SU-DHL-6 (cell line): ENCODE data around the gene SCIMP.

Experiments used
- H2AFZ ChIP-seq: fragments of 200-600 bp; sonication (generic); 2 replicates; pipeline ENCODE4 v1.6.1; 2014; ENCODE audit warnings: low read depth, mild to moderate bottlenecking, moderate library complexity, mixed read lengths, antibody characterized with exemption, low read length; ENCODE audit not compliant: severe bottlenecking
- H3F3A ChIP-seq: fragments of 200-600 bp; shearing (Covaris generic); 2 replicates; pipeline ENCODE4 v1.6.0; 2016; ENCODE audit warnings: antibody characterized with exemption, mild to moderate bottlenecking; ENCODE audit not compliant: insufficient read depth
- H3K27ac ChIP-seq: fragments of 200-600 bp; sonication (generic); 2 replicates; pipeline ENCODE4 v1.5.1; 2016; ENCODE audit warnings: low read depth, mild to moderate bottlenecking, low read length, moderate library complexity, mixed read lengths
- H3K27me3 ChIP-seq: fragments of 200-600 bp; sonication (generic), shearing (Covaris generic); 2 replicates; pipeline ENCODE4 v1.6.0; 2014; ENCODE audit warnings: mild to moderate bottlenecking, low read length
- H3K36me3 ChIP-seq: fragments of 200-600 bp; sonication (generic); 2 replicates; pipeline ENCODE4 v1.6.1; 2014; ENCODE audit warnings: mild to moderate bottlenecking, low read length, mixed read lengths
- H3K4me2 ChIP-seq: fragments of 300-600, 200-600 bp; shearing (Covaris generic), sonication (generic); 2 replicates; pipeline ENCODE4 v1.6.0; 2014; ENCODE audit warnings: low read length, low read depth, mild to moderate bottlenecking; ENCODE audit not compliant: poor library complexity, severe bottlenecking
- H3K4me3 ChIP-seq: fragments of 200-600 bp; sonication (generic); 2 replicates; pipeline ENCODE4 v1.5.1; 2014; ENCODE audit warnings: antibody characterized with exemption, low read length, mild to moderate bottlenecking, mixed read lengths; ENCODE audit not compliant: insufficient read depth, poor library complexity, severe bottlenecking
- H3K79me2 ChIP-seq: fragments of 200-600 bp; sonication (generic); 2 replicates; pipeline ENCODE4 v1.6.1; 2014; ENCODE audit warnings: mild to moderate bottlenecking, low read length, moderate library complexity; ENCODE audit not compliant: insufficient read depth
- H3K9ac ChIP-seq: fragments of 200-600 bp; sonication (generic); 2 replicates; pipeline ENCODE4 v1.7.0; 2014; ENCODE audit warnings: mild to moderate bottlenecking, low read length
- H3K9me2 ChIP-seq: fragments of 200-600 bp; sonication (generic); replicated peaks from 2 replicates; pipeline ENCODE4 v1.6.1; 2014; ENCODE audit warnings: low read length; ENCODE audit not compliant: insufficient read depth
- H3K9me3 ChIP-seq: fragments of 200-600 bp; sonication (generic); 2 replicates; pipeline ENCODE4 v1.6.1; 2014; ENCODE audit warnings: low read length, mixed read lengths; ENCODE audit not compliant: insufficient read depth
- H4K20me1 ChIP-seq: fragments of 200-600 bp; sonication (generic); 2 replicates; pipeline ENCODE4 v1.6.1; 2014; ENCODE audit warnings: low read depth, mild to moderate bottlenecking, antibody characterized with exemption, low read length, moderate library complexity, mixed read lengths
- CTCF ChIP-seq: fragments of 200-600 bp; sonication (generic); IDR thresholded peaks from one replicate; pipeline ENCODE4 v1.5.1; 2017; ENCODE audit warnings: antibody characterized with exemption, mild to moderate bottlenecking, low read length, moderate library complexity; ENCODE audit not compliant: insufficient read depth, poor library complexity, severe bottlenecking
- EZH2phosphoT487 ChIP-seq: fragments of 200-600 bp; sonication (generic), shearing (Covaris generic); conservative IDR thresholded peaks from 2 replicates; pipeline ENCODE4 v1.6.1; 2018; ENCODE audit warnings: mild to moderate bottlenecking, antibody characterized with exemption, low read length, moderate library complexity, mixed read lengths

Gene SCIMP

GRCh38 chr17:5281814-5282641 lies 47.4 kb upstream of the SCIMP start, which contains the start of gene RABEP1:
Gene RABEP1 (plus strand): TSS chr17:5282284. CDS start chr17:5282487, 203 bp downstream.
- Histone ChIP-seq H2AFZ (peak within 1 kb of the TSS; percentile 99), H3K27me3 (no peaks in the 10 kb centered on the region), H3F3A (peaks cover 6% of the 10 kb centered on the region; the same call in 1 of the 2 replicates), H3K9me2 (no peaks in the 10 kb centered on the region), H4K20me1 (peaks cover 4% of the 10 kb centered on the region; the same call in 1 of the 2 replicates), H3K79me2 (peaks cover 44% of the 10 kb centered on the region), H3K9ac (peak within 1 kb of the TSS; percentile 66), H3K36me3 (no peaks in the 10 kb centered on the region), H3K27ac (peak within 1 kb of the TSS; percentile 73), H3K4me2 (peak within 1 kb of the TSS; percentile 87), H3K4me3 (peak within 1 kb of the TSS; percentile 65), H3K9me3 (no peaks in the 10 kb centered on the region)
- TF ChIP-seq CTCF = no peak
- no peak for TF ChIP-seq EZH2phosphoT487

- Histone ChIP-seq H3K9me2 (no peaks in the 10 kb centered on the region), H3F3A (no peaks in the 10 kb centered on the region), H3K4me2 (no peak overlapping the region), H2AFZ (no peak overlapping the region), H3K4me3 (no peak overlapping the region), H3K27me3 (no peaks in the 10 kb centered on the region), H3K79me2 (no peaks in the 10 kb centered on the region), H3K36me3 (no peaks in the 10 kb centered on the region), H4K20me1 (no peaks in the 10 kb centered on the region), H3K27ac (no peak overlapping the region), H3K9ac (no peak overlapping the region), H3K9me3 (no peaks in the 10 kb centered on the region)
- TF ChIP-seq EZH2phosphoT487 (no peak), CTCF (no peak)
Measured at GRCh38 chr17:5272322-5272721, 37.7 kb upstream of the SCIMP start.

- no peaks in the 10 kb centered on the region for H3F3A ChIP-seq
- no peak overlapping the region for H3K4me2 ChIP-seq
- H3K36me3 ChIP-seq = no peaks in the 10 kb centered on the region
- no peak overlapping the region for H3K27ac ChIP-seq
- no peaks in the 10 kb centered on the region for H3K9me3 ChIP-seq
- H3K4me3 ChIP-seq = no peak overlapping the region
- H3K27me3 ChIP-seq = no peaks in the 10 kb centered on the region
- H3K9me2 ChIP-seq = no peaks in the 10 kb centered on the region
- no peaks in the 10 kb centered on the region for H3K79me2 ChIP-seq
- no peak overlapping the region for H2AFZ ChIP-seq
- no peak for TF ChIP-seq CTCF
- no peak for TF ChIP-seq EZH2phosphoT487
- H4K20me1 ChIP-seq = no peaks in the 10 kb centered on the region
- no peak overlapping the region for H3K9ac ChIP-seq
Measured at GRCh38 chr17:5269241-5269960, 34.7 kb upstream of the SCIMP start.
